Measurements from ENCODE around the gene CST7.

The CST7 gene

DNA sequence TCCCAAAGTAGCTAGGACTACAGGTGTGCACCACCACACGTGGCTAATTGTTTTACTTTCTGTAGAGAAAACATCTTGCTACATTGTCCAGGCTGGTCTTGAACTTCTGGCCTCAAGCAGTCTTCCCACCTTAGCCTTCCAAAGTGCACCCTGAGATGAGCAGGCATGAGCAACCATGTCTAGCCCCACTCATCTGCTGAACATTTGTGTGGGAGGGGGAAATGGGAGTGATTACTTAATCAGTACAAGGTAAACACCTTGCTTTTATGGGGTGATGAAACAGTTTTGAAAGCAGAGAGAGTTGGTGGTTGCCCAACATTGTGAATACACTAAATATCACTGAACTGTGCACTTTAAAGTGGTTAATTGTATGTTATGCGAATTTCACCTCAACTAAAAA, 38.2 kb downstream of the CST7 start:
- Histone ChIP-seq H3K27me3 (ENCODE audit: low read length) (no peaks in the 10 kb centered on the region), H2AFZ (ENCODE audit: low read depth, low read length, severe bottlenecking) (no peak overlapping the region), H3K27ac (ENCODE audit: low read depth, low read length) (no peak overlapping the region), H3K79me2 (ENCODE audit: insufficient read depth, low read length) (peaks cover 5% of the 10 kb centered on the region; the same call in 1 of the 2 replicates), H3K36me3 (ENCODE audit: low read length) (no peaks in the 10 kb centered on the region), H3K9ac (ENCODE audit: low read length) (no peak overlapping the region), H3F3A (ENCODE audit: insufficient read depth) (no peaks in the 10 kb centered on the region), H3K4me3 (ENCODE audit: insufficient read depth, low read length, poor library complexity, severe bottlenecking) (no peak overlapping the region), H3K9me3 (ENCODE audit: insufficient read depth, low read length) (no peaks in the 10 kb centered on the region), H3K4me2 (ENCODE audit: low read depth, low read length, poor library complexity, severe bottlenecking) (no peak overlapping the region), H4K20me1 (ENCODE audit: low read depth, low read length) (no peaks in the 10 kb centered on the region), H3K9me2 (replicated peaks; ENCODE audit: insufficient read depth, low read length) (no peaks in the 10 kb centered on the region)
- TF ChIP-seq CTCF (IDR thresholded peaks at IDR 0.05; ENCODE audit: insufficient read depth, low read length, poor library complexity, severe bottlenecking) (no peak), EZH2phosphoT487 (conservative IDR thresholded peaks at IDR 0.05; ENCODE audit: low read length) (no peak)

- Histone ChIP-seq H3K9ac (ENCODE audit: low read length) (no peak overlapping the region), H3K4me3 (ENCODE audit: insufficient read depth, low read length, poor library complexity, severe bottlenecking) (no peak overlapping the region), H3K36me3 (ENCODE audit: low read length) (no peaks in the 10 kb centered on the region), H3K27ac (ENCODE audit: low read depth, low read length) (no peak overlapping the region), H2AFZ (ENCODE audit: low read depth, low read length, severe bottlenecking) (no peak overlapping the region), H3K27me3 (ENCODE audit: low read length) (no peaks in the 10 kb centered on the region), H3F3A (ENCODE audit: insufficient read depth) (no peaks in the 10 kb centered on the region), H4K20me1 (ENCODE audit: low read depth, low read length) (no peaks in the 10 kb centered on the region), H3K9me3 (ENCODE audit: insufficient read depth, low read length) (no peaks in the 10 kb centered on the region), H3K79me2 (ENCODE audit: insufficient read depth, low read length) (peaks cover 5% of the 10 kb centered on the region; the same call in 1 of the 2 replicates), H3K4me2 (ENCODE audit: low read depth, low read length, poor library complexity, severe bottlenecking) (no peak overlapping the region), H3K9me2 (replicated peaks; ENCODE audit: insufficient read depth, low read length) (no peaks in the 10 kb centered on the region)
- no peak for TF ChIP-seq EZH2phosphoT487 (conservative IDR thresholded peaks at IDR 0.05; ENCODE audit: low read length)
- TF ChIP-seq CTCF (IDR thresholded peaks at IDR 0.05; ENCODE audit: insufficient read depth, low read length, poor library complexity, severe bottlenecking): no peak
Observed at GRCh38 chr20:24987873-24988835, 39.1 kb downstream of the CST7 start.

DNA sequence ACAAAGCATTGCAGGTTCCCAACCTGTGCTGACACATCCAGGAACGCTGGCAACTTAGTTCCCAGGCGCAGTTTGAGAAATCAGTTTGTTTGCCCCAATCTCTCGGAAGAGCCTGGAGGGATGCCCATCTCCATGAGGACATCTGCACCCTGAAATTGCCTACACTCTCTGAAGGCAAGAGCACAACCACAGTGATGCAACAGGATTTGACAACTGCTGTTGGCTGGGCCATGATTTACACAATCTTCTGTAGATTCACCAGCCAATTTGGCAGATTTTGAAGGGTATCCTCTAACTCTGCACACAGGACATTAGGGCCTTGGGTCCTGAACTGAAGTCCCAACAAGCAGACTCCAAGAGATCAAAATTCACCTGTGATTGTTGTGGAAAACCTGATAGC, 40.1 kb downstream of the CST7 start:
- no peak overlapping the region for H3K4me2 ChIP-seq (ENCODE audit: low read depth, low read length, poor library complexity, severe bottlenecking)
- H3K27ac ChIP-seq (ENCODE audit: low read depth, low read length): no peak overlapping the region
- no peaks in the 10 kb centered on the region for H3F3A ChIP-seq (ENCODE audit: insufficient read depth)
- H4K20me1 ChIP-seq (ENCODE audit: low read depth, low read length): no peaks in the 10 kb centered on the region
- no peaks in the 10 kb centered on the region for H3K9me2 ChIP-seq (replicated peaks; ENCODE audit: insufficient read depth, low read length)
- H3K9me3 ChIP-seq (ENCODE audit: insufficient read depth, low read length): no peaks in the 10 kb centered on the region
- H3K27me3 ChIP-seq (ENCODE audit: low read length): no peaks in the 10 kb centered on the region
- H3K9ac ChIP-seq (ENCODE audit: low read length): no peak overlapping the region
- no peak overlapping the region for H3K4me3 ChIP-seq (ENCODE audit: insufficient read depth, low read length, poor library complexity, severe bottlenecking)
- H3K79me2 ChIP-seq (ENCODE audit: insufficient read depth, low read length): peaks cover 5% of the 10 kb centered on the region; the same call in 1 of the 2 replicates
- no peak overlapping the region for H2AFZ ChIP-seq (ENCODE audit: low read depth, low read length, severe bottlenecking)
- no peak for TF ChIP-seq EZH2phosphoT487 (conservative IDR thresholded peaks at IDR 0.05; ENCODE audit: low read length)
- TF ChIP-seq CTCF (IDR thresholded peaks at IDR 0.05; ENCODE audit: insufficient read depth, low read length, poor library complexity, severe bottlenecking): no peak
- H3K36me3 ChIP-seq (ENCODE audit: low read length): no peaks in the 10 kb centered on the region
